Body of pancreas (tissue), 4 donors: ENCODE measurements around the gene JUN.

ENCODE experiments used
- POLR2A ChIP-seq, 3 donors: fragments of 450-650 bp; IDR thresholded peaks; one replicate each; pipeline ENCODE4 v1.6.1; 2016; ENCODE audit warnings: antibody characterized with exemption in 3 of 3, mild to moderate bottlenecking in 2 of 3
- TF ChIP-seq, protein P1 (sequence below), 7 experiments: fragments of 450-650 bp in 4 of 7; fragments of 200-600 bp in 3 of 7; sonication (generic) in 3 of 7; IDR thresholded peaks; one replicate each; pipeline ENCODE4 v1.5.1; 2016 to 2019; ENCODE audit warnings: antibody characterized with exemption in 7 of 7

DNA sequence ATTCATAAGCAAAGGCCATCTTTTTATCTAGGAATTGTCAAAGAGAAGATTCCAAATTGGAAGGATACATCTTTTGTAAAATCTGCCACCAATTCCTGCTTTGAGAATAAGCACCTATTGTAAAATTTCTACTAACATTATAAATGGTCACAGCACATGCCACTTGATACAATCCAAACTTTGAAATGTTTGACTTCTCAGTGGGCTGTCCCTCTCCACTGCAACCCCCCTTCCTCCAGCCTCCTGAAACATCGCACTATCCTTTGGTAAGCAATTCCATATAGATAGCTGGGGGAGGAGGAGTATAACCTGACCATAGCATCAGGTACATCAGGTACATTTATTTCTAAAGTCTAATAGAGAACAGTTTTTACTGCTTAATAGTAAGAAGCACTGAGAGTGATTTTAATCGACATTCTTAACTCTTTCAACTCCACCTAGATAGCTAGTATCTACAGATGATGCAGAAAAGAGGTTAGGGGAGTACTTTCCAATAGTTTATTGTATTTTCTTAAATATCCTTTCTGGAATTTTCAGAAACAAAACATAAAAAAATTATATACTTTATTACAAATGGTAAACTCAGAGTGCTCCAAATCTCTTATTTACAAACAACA is 2.9 kb downstream of the JUN start:
- TF ChIP-seq, protein P1, sequence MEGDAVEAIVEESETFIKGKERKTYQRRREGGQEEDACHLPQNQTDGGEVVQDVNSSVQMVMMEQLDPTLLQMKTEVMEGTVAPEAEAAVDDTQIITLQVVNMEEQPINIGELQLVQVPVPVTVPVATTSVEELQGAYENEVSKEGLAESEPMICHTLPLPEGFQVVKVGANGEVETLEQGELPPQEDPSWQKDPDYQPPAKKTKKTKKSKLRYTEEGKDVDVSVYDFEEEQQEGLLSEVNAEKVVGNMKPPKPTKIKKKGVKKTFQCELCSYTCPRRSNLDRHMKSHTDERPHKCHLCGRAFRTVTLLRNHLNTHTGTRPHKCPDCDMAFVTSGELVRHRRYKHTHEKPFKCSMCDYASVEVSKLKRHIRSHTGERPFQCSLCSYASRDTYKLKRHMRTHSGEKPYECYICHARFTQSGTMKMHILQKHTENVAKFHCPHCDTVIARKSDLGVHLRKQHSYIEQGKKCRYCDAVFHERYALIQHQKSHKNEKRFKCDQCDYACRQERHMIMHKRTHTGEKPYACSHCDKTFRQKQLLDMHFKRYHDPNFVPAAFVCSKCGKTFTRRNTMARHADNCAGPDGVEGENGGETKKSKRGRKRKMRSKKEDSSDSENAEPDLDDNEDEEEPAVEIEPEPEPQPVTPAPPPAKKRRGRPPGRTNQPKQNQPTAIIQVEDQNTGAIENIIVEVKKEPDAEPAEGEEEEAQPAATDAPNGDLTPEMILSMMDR (IDR thresholded peaks at IDR 0.05) = no peak
- TF ChIP-seq POLR2A (IDR thresholded peaks at IDR 0.05) = peak in 2 of 3 donors; percentile 34 to 67
